ENCODE results near the gene UBFD1.
"Not testable (repeated sequence)": the region's sequence is repeated elsewhere in the genome, so short reads cannot be mapped to it uniquely, and the experiment has no call there.

The UBFD1 gene, protein sequence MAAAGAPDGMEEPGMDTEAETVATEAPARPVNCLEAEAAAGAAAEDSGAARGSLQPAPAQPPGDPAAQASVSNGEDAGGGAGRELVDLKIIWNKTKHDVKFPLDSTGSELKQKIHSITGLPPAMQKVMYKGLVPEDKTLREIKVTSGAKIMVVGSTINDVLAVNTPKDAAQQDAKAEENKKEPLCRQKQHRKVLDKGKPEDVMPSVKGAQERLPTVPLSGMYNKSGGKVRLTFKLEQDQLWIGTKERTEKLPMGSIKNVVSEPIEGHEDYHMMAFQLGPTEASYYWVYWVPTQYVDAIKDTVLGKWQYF

DNA sequence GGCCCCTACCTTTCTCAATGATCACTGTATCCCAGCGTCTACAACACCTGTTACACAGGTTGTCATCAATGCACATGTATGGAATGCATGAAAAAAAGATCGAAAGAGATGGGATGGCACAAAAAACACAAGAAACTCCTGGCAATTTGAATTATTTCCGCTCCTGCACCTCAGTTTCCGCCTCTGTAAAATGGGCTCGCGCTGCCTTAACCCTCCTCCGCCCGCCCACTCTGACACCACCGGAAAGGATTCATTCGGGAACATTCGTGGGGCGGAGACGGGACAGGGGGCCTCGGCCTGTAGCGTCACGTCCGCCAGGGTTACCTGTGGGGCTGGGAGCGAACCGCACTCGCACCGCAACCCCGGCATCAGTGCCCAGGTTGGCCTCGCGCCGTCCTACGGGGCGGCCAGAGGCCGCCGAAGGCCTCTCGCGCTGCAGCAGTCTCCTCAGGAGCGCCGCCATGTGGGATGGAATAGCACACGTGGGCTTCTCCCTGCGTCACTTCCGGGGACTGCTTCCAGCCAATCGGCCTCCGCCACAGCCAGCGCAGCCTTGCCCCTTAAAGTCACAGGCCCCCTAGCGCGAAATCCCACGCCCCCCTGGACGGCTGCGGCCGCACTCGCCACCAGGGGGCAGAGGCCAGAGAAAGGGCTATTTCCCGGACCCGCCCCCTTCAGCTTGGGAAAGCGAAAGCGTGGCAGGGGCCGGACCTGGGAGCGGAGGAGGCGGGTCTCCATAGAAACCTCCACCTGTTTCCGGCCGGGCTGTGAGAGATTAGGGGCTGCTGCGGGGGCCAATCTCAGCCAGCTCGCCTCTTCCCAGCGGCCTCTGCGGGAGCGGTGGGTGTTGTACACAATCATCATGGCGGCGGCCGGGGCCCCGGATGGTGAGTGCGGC lies at the start of gene UBFD1, which contains the start of gene EARS2:
Gene UBFD1, plus strand, starts transcription at position 847 of the 898 bp plus-strand sequence. Its CDS starts 16 bp downstream, at position 863.
Gene EARS2, minus strand, starts transcription at position 470 of the 898 bp plus-strand sequence. Its CDS starts 7 bp downstream, at position 463.
- DNase-seq: peak; percentile 93 to 99

DNA sequence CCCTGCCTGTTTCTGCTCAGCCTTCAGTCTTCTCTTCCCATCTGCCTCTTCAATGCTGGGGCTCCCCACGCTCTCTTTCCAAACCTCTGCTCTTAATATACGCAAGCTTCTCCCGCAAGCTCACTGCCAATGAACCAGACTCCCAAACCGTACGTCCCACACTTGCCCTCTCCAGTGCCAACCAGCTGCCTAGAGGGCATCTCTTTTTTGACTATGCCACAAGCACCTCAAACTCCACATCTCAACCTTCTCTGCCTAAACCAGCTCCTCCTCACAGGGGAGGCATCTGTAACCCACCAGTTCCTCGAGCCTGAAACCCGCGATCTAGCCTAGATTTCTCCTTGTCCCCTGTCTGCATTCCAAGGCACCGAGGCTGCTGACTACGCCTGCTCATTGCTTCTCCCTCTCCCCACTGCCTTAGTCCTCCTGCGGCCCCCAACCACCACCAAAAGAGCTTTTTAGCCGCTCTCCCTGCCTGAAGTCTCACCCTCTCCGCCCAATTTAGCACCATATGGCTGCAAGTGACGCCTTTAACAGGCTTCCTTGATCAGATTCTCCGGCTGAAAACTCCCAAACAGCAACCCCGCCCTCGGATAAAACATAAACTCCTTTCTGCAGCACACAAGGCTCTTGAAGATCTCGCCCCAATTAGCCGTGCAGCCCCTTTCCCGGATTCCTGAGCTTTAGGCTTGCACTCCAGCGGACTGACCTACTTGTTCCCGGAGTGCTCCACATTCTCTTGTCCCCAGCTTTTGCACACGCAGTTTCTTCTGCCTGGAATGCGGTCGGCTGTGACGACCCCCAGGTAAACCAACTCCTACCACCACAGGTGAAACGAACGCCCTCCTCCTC lies 48.7 kb upstream of the UBFD1 start:
- no peak for DNase-seq

DNA sequence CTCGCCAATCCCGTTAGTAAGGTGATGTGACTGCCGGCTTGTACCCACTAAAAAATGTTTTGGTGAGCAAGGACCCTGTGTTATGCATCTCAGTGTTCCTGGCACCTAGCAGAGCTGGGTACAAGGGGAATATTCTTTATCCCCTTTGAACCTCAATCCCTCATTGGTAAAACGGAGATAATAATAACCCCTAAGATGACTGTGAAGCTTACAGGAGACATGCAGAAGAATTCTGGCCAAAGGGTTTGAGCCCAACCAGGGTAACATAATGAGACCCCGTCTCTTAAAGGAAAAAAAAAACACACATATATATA lies 48.1 kb upstream of the UBFD1 start:
- DNase-seq: no peak

DNA sequence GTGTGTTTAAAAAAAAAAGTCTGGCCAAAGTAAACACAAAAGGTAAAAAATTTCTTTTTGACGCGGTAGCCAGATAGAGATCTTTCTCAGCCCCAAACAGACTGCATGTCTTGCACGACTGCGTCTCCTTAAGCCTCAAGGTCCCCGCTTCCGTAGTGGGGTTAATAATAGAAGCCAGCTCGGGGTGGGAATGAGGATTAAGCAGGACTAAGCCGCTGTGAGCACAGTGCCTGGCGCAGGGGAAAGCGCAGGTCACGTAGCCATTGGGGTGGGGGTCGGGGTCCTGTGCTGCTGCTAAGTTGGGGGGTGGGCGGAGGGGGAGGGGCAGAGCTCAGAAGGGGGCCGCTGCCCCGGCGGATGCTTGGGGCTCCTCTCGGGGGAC lies 47.8 kb upstream of the UBFD1 start:
- no peak for DNase-seq

DNA sequence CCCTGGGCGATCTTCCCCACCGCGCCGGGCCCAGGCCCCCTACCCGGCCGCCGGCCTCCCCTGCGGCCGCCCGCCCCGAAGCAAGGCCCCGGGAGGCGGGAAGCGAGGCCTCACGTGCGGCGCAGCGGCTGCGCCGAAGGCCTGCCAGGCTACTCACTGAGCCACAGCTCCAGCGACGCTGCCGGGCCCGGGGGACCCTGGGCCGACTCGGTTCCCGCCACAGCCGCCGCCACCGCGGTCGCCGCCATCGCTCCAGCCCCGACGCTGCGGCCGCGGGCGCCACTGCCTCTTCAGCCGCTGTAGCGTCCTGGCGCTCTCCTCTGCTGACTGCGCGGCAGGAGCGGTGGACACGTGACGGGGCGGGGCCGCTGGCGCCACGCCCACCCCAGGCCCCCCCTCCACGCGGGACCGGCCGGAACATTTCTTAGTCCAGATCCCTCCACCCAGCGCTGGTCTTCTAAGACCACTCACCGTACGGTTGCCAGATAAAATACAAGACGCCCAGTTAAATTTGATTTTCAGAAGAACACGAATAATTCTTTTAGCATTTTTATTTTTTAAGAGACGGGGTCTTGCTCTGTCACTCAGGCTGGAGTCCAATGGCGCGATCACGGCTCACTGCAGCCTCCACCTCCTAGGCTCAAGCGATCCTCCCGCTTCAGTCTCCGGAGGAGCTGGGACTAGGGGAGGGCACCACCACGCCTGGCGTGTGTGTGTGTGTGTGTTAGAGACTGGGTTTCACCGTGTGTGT lies 47.2 kb upstream of the UBFD1 start, which contains the start of gene GGA2:
Gene GGA2, minus strand, starts transcription at position 331 of the 751 bp plus-strand sequence. Its CDS starts 83 bp downstream, at position 248.
- DNase-seq: peak; percentile 49 to 80

DNA sequence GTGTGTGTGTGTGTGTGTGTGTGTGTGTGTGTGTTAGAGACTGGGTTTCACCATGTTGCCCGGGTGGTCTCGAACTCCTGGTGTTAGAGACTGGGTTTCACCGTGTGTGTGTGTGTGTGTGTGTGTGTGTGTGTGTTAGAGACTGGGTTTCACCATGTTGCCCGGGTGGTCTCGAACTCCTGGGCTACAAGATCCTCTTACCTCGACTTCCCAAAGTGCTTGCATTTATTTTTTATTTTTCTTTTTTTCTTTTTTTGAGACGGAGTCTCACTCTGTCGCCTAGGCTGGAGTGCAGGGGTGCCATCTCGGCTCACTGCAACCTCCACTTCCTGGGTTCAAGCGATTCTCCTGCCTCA lies 46.6 kb upstream of the UBFD1 start:
- DNase-seq: not testable (repeated sequence)

DNA sequence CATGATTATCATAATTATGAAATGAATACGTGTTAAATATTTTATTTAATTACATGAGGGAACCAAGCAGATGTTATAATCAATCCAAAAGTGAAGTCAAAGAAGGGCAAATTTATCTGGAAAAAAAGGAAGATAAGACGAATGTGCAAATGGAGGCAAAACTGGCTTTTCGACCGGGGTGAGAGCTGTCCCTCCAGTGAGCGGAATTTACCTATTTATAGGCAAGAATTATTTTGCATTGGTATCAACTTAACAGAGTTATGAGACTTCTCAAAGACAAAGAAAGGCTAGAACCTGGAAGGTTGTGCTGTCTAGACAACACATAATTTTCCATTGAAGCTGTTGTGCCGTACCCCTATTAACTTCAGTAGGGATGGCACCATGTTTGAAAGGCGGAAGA lies 45.8 kb upstream of the UBFD1 start:
- no peak for DNase-seq

DNA sequence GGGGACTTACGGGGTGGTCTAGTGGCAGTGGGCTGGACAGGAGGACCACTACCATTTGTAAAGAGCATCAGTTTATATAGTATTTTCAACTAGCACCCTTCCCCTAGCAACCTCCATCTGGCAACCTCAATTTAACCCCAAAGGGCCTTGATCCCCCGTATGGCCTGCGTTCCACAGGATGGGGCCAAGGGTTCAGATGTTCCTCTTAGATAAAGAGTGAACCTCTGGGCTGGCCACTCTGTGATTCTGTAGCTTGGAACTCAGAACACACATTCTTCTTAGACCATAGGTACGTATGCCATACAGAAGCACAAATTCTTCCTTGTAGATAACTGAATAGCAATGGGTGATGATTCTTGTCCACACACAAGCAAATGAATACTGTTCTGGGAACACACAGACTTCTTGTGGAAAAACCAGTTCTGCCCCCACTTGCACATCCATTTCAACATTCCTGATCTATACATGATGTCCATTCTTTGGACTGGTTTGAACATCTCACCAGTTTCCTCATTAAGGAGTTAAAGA lies 45.3 kb upstream of the UBFD1 start:
- DNase-seq: no peak

DNA sequence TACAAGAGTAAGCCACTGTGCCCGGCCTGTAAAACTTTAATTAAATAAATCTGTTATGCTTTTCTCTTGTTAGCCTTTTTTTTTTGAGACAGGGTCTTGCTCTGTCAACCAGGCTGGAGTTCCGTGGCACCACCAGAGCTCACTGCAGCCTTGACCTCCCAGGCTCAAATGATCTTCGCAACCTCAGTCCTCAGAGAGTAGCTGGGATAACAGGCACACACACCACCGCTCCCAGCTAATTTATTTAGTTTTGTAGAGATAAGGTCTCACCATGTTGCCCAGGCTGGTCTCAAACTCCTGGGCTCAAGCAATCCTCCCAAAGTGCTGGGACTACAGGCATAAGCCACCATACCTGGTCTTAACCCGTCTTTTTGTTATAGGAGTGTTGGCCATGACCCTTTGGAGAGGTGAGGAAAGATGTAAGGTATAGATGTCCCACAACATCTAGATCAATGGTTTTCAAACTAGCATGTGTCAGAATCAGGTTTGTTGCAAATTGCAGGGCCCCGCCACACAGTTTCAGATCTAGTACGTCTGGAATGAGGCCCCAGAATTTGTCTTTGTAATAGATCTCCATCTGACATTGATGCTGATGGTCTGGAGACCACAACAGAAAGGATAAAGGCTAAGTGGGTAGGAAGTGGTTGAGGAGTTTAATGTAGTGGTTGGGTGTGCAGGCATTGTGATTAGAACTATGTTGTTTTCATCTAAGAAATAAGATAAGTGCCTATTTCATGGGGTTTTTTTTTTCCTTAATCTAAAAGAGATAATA lies 43.0 kb upstream of the UBFD1 start:
- no peak for DNase-seq

DNA sequence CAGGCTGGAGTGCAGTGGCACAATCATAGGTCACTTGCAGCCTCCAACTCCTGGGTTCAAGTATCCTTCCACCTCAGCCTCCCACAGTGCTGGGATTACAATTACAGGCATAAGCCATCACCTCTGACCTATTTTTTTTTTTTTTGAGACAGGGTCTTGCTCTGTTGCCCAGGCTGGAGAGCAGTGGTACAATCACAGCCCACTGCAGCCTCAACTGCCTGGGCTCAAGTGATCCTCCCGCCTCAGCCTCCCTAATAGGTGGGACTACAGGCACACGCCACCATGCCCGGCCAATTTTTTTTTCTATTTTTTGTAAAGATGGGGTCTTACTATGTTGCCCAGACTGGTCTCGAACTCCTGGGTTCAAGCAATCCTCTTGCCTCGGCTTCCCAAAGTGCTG lies 41.6 kb upstream of the UBFD1 start:
- no peak for DNase-seq

DNA sequence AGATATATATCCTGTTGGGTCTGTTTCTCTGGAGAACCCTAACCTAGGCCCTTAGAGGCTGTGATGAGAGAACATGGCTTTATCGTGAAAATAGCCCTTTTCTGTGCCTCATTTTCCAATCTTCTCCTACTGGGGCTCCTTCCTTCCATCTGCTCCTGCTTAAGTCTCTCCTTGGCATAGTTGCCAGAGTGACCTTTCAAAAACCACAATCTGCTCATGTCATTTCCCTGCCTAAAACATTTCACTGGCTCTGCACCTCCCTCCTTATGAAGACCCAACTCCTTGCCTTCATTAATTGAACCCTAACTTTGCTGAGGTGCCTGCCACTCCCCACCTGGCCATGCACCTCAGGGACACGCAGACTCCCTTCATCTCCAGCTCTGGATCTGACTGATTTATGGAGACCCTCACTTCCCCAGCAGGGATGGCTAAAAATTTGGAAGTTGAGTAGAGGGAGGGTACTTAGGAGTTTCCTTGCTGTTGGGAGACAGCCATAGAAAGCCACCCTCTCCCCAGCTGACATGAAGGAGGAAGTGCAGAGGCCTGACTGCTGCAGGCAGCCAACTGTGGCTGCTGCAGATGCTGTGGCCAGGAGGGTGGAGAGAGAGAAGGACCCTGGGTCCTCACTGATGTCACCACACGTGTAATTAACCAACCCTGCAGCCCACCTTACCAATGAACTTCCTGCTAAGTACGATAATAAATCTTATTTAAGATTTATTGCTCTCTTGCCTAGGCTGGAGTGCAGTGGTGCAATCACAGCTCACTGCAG lies 41.0 kb upstream of the UBFD1 start:
- no peak for DNase-seq

DNA sequence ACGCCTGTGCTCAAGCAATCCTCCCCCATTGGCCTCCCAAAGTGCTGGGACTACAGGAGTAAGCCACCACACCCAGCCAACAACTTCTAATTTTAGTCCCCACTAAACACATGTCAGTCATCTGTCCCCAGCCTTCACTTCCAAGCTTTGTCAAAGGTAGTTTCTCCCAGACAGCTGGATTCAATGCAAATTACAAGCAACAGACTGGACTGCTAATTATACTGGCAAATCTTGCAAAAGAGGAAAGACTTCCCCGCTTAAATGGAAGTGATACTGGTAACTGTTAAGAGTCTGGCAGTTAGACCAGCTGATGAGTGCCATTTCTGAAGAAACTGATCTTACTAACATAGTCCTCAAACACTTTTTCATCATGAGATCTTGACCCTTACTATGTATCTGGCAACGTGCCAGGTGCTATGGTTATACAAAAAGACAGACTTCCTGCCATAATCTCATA lies 39.1 kb upstream of the UBFD1 start:
- DNase-seq: no peak

DNA sequence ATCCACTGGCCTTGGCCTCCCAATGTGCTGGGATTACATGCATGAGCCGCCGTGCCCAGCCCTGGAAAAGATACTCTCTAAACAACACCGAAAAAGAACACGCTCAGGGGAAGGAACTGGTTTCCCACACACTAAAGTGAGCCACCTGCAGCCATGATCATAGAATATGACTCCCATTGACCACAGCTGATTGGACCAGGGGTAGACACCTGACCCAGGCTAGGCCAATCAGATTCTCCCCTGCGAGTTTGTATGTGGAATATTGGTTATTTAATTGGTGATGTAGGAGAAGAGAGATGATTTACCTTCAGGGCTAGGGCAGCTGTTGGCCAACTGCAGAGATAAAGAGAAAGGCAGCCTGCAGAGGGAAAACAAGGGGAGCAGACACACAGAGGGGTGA lies 38.2 kb upstream of the UBFD1 start:
- no peak for DNase-seq

DNA sequence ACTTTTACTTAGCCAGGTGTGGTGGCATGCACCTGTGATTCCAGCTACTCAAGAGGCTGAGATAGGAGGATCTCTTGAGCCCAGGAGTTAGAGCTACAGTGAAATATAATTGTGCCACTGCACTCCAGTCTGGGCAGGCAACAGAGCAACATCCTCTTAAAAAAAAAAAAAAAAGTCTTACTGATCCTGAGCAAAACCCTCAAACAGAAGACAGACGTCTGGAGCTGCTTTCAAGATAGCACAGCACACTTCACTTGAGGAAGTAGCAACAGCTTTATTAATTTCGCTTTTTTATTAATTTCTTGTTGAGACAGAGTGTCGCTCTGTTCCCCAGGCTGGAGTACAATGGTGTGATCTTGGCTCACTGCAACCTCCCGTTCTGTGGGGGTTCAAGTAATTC lies 37.0 kb upstream of the UBFD1 start:
- DNase-seq: no peak

DNA sequence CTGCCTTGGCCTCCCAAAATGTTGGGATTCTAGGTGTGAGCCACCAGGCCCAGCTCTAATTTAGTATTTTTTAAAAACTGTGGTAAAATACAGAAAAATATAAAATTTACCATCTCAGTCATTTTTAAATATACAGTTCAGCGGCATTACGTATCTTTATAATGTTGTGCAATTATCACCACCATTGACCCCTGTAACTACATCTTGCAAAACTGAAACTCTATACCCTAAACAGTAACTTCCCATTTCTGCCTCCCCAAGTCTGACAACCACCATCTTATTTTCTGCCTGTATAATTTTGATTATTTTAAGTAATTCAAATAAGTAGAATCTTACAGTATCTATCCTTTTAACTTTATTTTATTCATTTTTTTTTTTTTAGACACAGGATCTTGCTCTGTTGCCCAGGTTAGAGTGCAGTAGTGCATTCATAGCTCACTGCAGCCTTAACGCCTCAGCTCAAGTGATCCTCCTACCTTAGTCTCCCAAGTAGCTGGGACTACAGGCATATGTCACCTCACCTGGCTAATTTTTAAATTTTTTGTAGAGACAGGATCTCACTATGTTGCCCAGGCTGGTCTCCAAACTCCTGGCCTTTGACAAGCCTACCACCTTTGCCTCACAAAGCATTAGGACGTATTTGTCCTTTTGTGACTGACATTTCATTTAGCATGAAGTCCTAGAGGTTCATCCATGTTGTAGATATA lies 36.3 kb upstream of the UBFD1 start:
- no peak for DNase-seq

DNA sequence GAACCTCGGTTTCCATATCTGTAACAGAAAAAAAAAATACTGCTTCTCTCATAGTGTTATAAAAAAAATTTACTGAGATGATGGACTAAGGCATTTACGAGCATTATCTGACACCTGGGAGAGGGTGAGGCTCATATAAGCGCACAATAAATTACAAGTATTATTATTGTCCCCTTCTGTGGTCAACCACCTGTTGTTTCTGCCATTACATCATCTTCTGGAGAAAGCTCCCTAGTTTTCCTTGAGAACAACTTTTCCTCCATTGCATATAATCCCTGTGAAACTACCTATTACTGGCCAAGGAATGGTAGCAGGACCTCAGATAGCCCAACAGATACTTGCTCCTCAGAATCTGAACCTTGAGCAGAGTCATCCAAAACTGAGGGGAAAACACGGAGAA lies 35.6 kb upstream of the UBFD1 start:
- no peak for DNase-seq

DNA sequence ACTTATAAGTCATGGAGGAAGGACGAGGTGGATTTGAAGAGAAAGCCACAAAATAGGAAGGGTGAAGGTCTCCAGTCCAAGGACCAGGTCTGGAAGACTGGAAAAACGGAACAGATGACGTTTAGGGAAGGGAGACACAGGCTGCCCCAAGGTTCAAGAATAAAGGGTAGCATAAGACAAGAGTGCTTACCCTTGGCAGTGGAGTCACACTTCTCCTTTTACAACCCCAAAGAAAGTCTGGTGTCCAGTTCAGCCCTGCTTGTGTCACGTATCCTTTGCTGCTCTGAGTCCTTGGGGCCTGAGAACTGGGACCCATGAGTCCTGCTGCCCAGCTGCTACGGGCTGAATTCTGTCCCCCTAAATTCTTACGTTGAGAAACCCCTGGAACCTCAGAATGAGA lies 34.2 kb upstream of the UBFD1 start:
- no peak for DNase-seq

DNA sequence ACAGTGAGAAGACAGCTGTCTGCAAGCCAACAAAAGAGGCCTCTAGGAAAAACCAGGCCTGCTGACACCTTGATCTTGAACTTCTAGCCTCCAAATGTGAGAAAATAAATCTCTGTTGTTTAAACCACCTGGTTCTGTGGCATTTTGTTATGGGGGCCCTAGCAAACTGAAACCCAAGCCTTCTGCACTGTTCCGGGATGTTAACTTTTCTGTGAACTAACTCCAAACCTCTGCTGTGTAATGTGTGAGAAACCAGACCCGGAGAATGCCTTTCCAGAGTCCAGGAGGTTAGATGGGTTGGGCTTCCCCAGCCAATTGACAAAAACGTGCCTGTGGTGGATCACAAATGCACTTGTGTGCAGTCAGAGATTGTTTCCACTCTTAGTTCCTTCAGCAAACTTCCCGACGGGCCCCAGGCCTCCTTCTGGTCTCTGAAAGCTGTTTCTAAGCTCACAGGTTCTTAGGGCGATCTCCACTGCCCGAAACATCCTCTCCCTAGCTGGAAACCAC lies 33.6 kb upstream of the UBFD1 start:
- DNase-seq: no peak

DNA sequence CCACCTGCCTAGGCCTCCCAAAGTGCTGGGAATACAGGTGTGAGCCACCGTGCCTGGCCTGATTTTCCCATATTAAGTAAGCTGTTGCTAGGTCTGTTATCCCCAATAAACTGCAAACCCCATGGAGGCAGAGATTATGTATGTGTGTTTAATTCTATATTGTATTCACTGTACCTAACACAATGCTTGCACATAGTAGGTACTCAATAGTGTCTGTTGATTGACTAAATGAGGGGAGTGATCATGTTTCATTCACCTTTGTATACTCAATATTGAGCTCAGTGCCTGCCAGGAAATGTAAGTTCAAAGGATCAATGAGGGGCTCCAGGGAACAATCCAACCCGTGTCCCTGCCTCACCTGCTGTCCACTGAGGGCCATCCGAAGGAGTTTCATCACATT lies 32.6 kb upstream of the UBFD1 start:
- no peak for DNase-seq

All from bone marrow (tissue), 2 donors.